Thyroid gland (tissue), 4 donors: Measurements from ENCODE around the gene CYP27B1. TPM values are rescaled to one million over a fixed set of nuclear protein-coding genes. Genes with fewer than 3 reads are reported as not detected.

Source experiments
- DNase-seq, 2 donors: peaks; one replicate each; pipeline ENCODE4 v3.0.0-alpha.2; 2019
- H3K27ac ChIP-seq, 3 donors: fragments of 200-600 bp; sonication (generic); 1 replicate in 2 of 3; 2 replicates in 1 of 3; pipeline ENCODE4 v1.5.1; 2016 to 2019; ENCODE audit warnings: mild to moderate bottlenecking in 1 of 3, moderate library complexity in 1 of 3
- H3K27me3 ChIP-seq: fragments of 200-600 bp; sonication (generic); one replicate; pipeline ENCODE4 v1.5.1; 2019
- H3K36me3 ChIP-seq, 2 donors: fragments of 200-600 bp; sonication (generic); one replicate each; pipeline ENCODE4 v1.5.1; 2016 to 2019
- H3K4me1 ChIP-seq, 2 donors: fragments of 200-600 bp; sonication (generic); one replicate each; pipeline ENCODE4 v1.5.1; 2017 to 2019
- H3K4me3 ChIP-seq, 3 donors: fragments of 200-600 bp; sonication (generic); replicated peaks in 1 of 3; 1 replicate in 2 of 3; 2 replicates in 1 of 3; pipeline ENCODE4 v1.5.1; 2016; ENCODE audit warnings: mild to moderate bottlenecking in 1 of 3
- H3K9me3 ChIP-seq: fragments of 200-600 bp; sonication (generic); one replicate; pipeline ENCODE4 v1.5.1; 2017
- CTCF ChIP-seq, 6 experiments: fragments of 200-600 bp in 3 of 6; fragments of 450-650 bp in 3 of 6; sonication (generic) in 3 of 6; IDR thresholded peaks; one replicate each; pipeline ENCODE4 v1.5.1; 2016 to 2019; ENCODE audit warnings: antibody characterized with exemption in 6 of 6, mild to moderate bottlenecking in 2 of 6, inconsistent platforms in 1 of 6, moderate library complexity in 1 of 6
- POLR2A ChIP-seq, 2 donors: fragments of 450-650 bp; IDR thresholded peaks; one replicate each; pipeline ENCODE4 v1.6.1; 2017; ENCODE audit warnings: antibody characterized with exemption in 2 of 2, mild to moderate bottlenecking in 2 of 2, moderate library complexity in 1 of 2
- WGBS, 2 donors: methylation state at CpG; one replicate each; pipeline ENCODE4 v1.1.5; 2017; 5-methylcytosine and 5-hydroxymethylcytosine counted together
- intact Hi-C: fragments of 100-400 bp; cut with DNase I; formaldehyde crosslinking; loops from one replicate; pipeline ENCODE4 v1.15.1; 2023
- total RNA-seq, 4 donors: library from RNA; depleted of rRNA; stranded (reverse); fragments of >200 nt; gene quantifications; one replicate each; pipeline ENCODE4 v1.2.3, GENCODE V29; 2016

Gene CYP27B1
- total RNA-seq, 4 donors from 2014 or later = 2.7 to 13.0 (median 10.0) TPM

- DNase-seq = no peak
- intact Hi-C loops = loop anchor here (5.0 kb wide), 1 partner anchor 116 kb away; no protein-coding TSS in a partner anchor
- H3K4me3 ChIP-seq = no peak overlapping the region
- WGBS, 2 donors = 82 to 83% methylated on average over 2 of the region's 2 CpGs
- peaks cover 11 to 37% of the 10 kb centered on the region in 2 donors for H3K4me1 ChIP-seq
- H3K9me3 ChIP-seq = no peaks in the 10 kb centered on the region
- no peak for TF ChIP-seq POLR2A (IDR thresholded peaks at IDR 0.05)
- no peak for TF ChIP-seq CTCF (IDR thresholded peaks at IDR 0.05)
- H3K27me3 ChIP-seq = no peaks in the 10 kb centered on the region
- no peak overlapping the region for H3K27ac ChIP-seq
- peaks cover 0 to 8% of the 10 kb centered on the region in 2 donors for H3K36me3 ChIP-seq
Observed at GRCh38 chr12:57781801-57782200, 14.9 kb upstream of the CYP27B1 start.

- WGBS, 2 donors = 94 to 100% methylated on average over 3 of the region's 3 CpGs
- no peak overlapping the region for H3K4me3 ChIP-seq
- TF ChIP-seq POLR2A (IDR thresholded peaks at IDR 0.05) (no peak), CTCF (IDR thresholded peaks at IDR 0.05) (no peak)
- no peak overlapping the region for H3K27ac ChIP-seq
- H3K36me3 ChIP-seq = peaks cover 0 to 5% of the 10 kb centered on the region in 2 donors
- H3K9me3 ChIP-seq = no peaks in the 10 kb centered on the region
- no peaks in the 10 kb centered on the region for H3K27me3 ChIP-seq
- no peak for DNase-seq
- peaks cover 11 to 37% of the 10 kb centered on the region in 2 donors for H3K4me1 ChIP-seq
- intact Hi-C loops = loop anchor here (5.0 kb wide), 1 partner anchor 116 kb away; no protein-coding TSS in a partner anchor
Observed at GRCh38 chr12:57781244-57781643, 14.4 kb upstream of the CYP27B1 start.

- peak overlapping the region; percentile 4 to 24 (median 5) for H3K27ac ChIP-seq
- no peak overlapping the region for H3K4me3 ChIP-seq
- TF ChIP-seq CTCF (IDR thresholded peaks at IDR 0.05) (no peak), POLR2A (IDR thresholded peaks at IDR 0.05) (no peak)
Observed at GRCh38 chr12:57780284-57780897, 13.5 kb upstream of the CYP27B1 start.

GRCh38 chr12:57779736-57780135 lies 12.9 kb upstream of the CYP27B1 start:
- no peaks in the 10 kb centered on the region for H3K27me3 ChIP-seq
- H3K9me3 ChIP-seq = no peaks in the 10 kb centered on the region
- TF ChIP-seq POLR2A (IDR thresholded peaks at IDR 0.05) (no peak), CTCF (IDR thresholded peaks at IDR 0.05) (no peak)
- H3K4me1 ChIP-seq = peaks cover 11 to 37% of the 10 kb centered on the region in 2 donors
- H3K36me3 ChIP-seq = no peaks in the 10 kb centered on the region
- intact Hi-C loops = loop anchor here (5.0 kb wide), 1 partner anchor 118 kb away; no protein-coding TSS in a partner anchor
- WGBS, 2 donors = 6 to 27% methylated on average over 1 of the region's 1 CpG
- no peak overlapping the region for H3K4me3 ChIP-seq
- peak overlapping the region; percentile 4 to 32 (median 5) for H3K27ac ChIP-seq
- peak; percentile 76 to 78 for DNase-seq

More at GRCh38 chr12:57780284-57780897, 13.5 kb upstream of the CYP27B1 start:
- H3K9me3 ChIP-seq = no peaks in the 10 kb centered on the region
- DNase-seq = no peak
- peaks cover 11 to 37% of the 10 kb centered on the region in 2 donors for H3K4me1 ChIP-seq
- 90 to 96% methylated on average over 3 to 4 of the region's 4 CpGs for WGBS, 2 donors
- no peaks in the 10 kb centered on the region for H3K27me3 ChIP-seq
- no peaks in the 10 kb centered on the region for H3K36me3 ChIP-seq
- intact Hi-C loops = loop anchor here (5.0 kb wide), 1 partner anchor 117 kb away; no protein-coding TSS in a partner anchor

GRCh38 chr12:57777911-57778310 lies 11.0 kb upstream of the CYP27B1 start:
- no peaks in the 10 kb centered on the region for H3K36me3 ChIP-seq
- no peak for TF ChIP-seq POLR2A (IDR thresholded peaks at IDR 0.05)
- no peak for TF ChIP-seq CTCF (IDR thresholded peaks at IDR 0.05)
- DNase-seq = no peak
- H3K27me3 ChIP-seq = no peaks in the 10 kb centered on the region
- peaks cover 14 to 33% of the 10 kb centered on the region in 2 donors for H3K4me1 ChIP-seq
- H3K27ac ChIP-seq = no peak overlapping the region
- H3K9me3 ChIP-seq = no peaks in the 10 kb centered on the region
- H3K4me3 ChIP-seq = no peak overlapping the region
- intact Hi-C loops = no loop called here
- 92 to 98% methylated on average over 7 of the region's 7 CpGs for WGBS, 2 donors
